Kidney epithelial cell (primary cell): ENCODE measurements around the gene OSBPL5. TPM values are rescaled to one million over a fixed set of nuclear protein-coding genes. Genes with fewer than 3 reads are reported as not detected.
A peak's percentile ranks its signal among the peaks of the same experiment; 100 is the strongest.

Experiments
- DNase-seq: peaks from one replicate; pipeline ENCODE4 v3.0.0-alpha.2; 2010; ENCODE audit warnings: low read depth
- H3K27me3 ChIP-seq: 2 replicates; pipeline ENCODE4 v1.6.0; 2011; ENCODE audit warnings: low read length; ENCODE audit not compliant: control insufficient read depth, insufficient read depth
- H3K36me3 ChIP-seq: 2 replicates; pipeline ENCODE4 v1.5.1; 2011; ENCODE audit warnings: low read length; ENCODE audit not compliant: control insufficient read depth, insufficient read depth
- H3K4me3 ChIP-seq: 2 replicates; pipeline ENCODE4 v1.5.1; 2011; ENCODE audit warnings: low read depth, mild to moderate bottlenecking, control low read depth, low read length
- total RNA-seq: library from RNA; depleted of rRNA; stranded (reverse); fragments of >200 nt; gene quantifications from 2 replicates; pipeline ENCODE4 v1.2.3, GENCODE V29; 2015
- TF ChIP-seq, protein P1 (sequence below): IDR thresholded peaks from 2 replicates; pipeline ENCODE4 v1.5.1; 2011; ENCODE audit warnings: mild to moderate bottlenecking, moderate library complexity, low read length, control low read depth, inconsistent platforms; ENCODE audit not compliant: insufficient read depth, poor library complexity, severe bottlenecking

OSBPL5 gene
- total RNA-seq, 1 donor from 2014 or later: 10.2 TPM

DNA sequence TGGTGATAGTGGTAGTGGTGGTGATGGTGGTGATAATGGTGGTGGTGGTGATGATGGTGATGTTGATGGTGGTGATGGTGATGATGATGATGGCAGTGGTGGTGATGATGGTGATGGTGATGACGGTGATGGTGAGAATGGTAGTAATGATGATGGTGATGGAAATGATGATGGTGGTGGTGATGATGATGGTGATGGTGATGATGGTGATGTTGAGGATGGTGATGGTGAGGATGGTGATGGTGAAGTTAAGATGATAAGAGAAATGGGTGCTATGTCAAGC is 41.8 kb upstream of the OSBPL5 start:
- no peak for DNase-seq

DNA sequence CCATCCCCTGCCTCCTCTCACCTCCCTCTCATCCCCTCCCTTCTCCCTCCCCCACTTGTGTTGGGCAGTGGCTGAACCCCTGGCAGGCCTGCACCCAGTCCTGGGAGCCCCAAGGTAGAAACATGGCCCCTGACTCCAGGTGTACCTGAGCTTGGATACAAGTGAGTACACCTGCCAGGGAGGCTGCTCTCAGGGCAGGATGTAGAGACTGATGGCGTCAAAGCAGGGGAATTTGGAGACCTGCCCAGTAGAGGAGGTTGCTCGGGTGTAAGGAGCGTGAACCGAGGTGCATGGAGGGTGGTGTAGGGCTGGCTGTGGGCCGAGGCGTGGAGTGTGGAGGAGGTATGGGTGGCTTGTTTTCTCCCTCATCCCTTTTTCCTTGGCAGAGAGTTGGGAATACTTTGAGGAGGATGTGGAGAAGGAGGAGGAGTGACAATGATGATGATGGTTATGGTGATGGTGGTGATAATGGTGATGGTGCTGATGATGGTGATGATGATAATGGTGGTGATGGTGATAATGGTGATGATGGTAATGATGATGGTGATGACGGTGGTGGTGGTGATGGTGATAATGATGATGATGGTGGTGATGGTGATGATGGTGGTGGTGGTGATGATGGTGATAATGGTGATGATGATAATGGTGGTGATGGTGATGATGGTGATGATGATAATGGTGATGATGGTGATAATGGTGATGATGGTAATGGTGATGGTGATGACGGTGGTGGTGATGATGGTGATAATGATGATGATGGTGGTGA is 41.2 kb upstream of the OSBPL5 start:
- Histone ChIP-seq H3K36me3 (no peaks in the 10 kb centered on the region), H3K27me3 (peaks cover 47% of the 10 kb centered on the region), H3K4me3 (no peak overlapping the region)
- DNase-seq: no peak
- TF ChIP-seq, protein P1, sequence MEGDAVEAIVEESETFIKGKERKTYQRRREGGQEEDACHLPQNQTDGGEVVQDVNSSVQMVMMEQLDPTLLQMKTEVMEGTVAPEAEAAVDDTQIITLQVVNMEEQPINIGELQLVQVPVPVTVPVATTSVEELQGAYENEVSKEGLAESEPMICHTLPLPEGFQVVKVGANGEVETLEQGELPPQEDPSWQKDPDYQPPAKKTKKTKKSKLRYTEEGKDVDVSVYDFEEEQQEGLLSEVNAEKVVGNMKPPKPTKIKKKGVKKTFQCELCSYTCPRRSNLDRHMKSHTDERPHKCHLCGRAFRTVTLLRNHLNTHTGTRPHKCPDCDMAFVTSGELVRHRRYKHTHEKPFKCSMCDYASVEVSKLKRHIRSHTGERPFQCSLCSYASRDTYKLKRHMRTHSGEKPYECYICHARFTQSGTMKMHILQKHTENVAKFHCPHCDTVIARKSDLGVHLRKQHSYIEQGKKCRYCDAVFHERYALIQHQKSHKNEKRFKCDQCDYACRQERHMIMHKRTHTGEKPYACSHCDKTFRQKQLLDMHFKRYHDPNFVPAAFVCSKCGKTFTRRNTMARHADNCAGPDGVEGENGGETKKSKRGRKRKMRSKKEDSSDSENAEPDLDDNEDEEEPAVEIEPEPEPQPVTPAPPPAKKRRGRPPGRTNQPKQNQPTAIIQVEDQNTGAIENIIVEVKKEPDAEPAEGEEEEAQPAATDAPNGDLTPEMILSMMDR: no peak

More for the DNA sequence above, 41.8 kb upstream of the OSBPL5 start:
- TF ChIP-seq, protein P1: no peak
- Histone ChIP-seq H3K27me3 (peaks cover 42% of the 10 kb centered on the region), H3K4me3 (no peak overlapping the region), H3K36me3 (no peaks in the 10 kb centered on the region)

DNA sequence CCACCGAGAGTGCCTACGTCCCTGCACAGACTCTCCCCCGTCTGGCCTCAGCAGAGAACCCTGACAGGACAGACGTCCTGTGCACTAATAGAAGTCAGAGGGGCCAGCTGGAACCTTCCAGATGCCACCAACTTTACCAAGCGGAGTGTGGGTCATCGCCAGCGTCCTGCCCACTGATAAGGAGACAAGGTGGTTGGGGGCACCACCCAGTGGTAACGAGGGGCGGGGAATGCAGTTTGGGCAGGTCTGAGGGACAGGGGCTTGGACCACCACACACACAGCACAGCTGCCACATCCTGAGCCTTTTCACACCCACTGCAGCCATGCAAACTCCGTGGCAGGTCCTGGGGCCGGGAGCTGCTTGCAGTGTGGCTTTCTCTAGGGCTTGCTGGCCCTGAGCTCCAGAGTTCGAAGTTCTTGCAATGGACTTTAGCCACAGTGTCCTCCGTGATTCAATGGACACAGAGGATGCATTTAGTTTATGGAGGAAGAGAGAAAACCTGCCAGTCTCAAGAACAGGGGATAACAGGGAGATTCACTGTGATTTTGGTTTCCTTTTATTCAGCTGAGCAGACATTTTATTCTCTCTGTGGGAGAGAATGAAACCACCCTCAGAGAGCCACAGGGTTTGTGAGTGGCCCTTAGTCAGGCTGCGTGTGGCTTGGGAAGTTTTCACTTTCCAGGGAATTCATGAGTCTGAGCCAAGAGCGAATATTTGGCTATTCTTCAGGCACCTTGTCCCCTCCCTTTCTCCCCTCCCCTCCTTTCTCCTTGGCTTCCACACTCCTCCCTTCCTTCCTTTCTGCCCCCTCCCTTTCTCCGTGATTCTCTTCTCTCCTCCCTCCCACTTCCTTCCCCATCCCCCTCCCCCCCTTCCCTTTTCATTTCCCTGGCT is 40.4 kb upstream of the OSBPL5 start:
- TF ChIP-seq, protein P1: no peak
- peaks cover 52% of the 10 kb centered on the region for H3K27me3 ChIP-seq
- no peaks in the 10 kb centered on the region for H3K36me3 ChIP-seq
- no peak for DNase-seq
- H3K4me3 ChIP-seq: no peak overlapping the region

DNA sequence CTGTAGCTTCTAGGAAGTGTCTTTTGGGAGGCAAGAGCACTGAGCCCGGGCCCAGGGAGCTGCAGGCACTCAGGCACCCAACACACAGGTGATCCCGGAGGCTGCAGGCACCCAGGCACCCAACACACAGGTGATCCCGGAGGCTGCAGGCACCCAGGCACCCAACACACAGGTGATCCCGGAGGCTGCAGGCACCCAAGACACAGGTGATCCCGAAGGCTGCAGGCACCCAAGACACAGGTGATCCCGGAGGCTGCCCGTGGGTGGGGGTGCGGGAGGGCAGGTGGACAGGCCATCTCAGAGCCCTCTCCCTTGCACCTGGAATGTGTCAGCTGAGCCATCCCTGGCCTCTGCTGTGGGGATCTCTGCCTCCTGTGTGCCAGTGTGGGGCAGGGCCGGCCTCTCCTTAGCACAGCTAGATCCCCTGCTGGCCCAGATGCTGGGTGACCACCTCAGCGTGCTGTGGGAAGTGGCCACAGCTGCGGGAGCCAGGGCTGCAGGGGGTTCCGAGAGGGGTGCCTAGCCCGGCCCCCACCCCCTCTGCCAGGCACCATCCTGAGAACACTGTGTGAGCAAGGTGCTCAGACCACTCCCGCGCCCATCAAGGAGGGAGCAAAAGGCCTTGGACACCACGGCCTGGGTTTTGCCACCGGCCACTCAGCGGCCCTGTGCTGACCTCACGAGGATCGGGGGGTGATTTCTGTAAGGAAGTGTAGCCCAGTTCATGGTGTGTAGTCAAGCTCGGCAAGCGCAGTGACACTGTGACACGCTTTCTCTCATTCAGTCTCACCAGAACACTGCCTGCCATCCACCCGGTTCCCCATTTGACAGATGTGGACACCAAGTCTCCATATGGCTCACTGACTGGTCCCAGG is 39.3 kb upstream of the OSBPL5 start:
- Histone ChIP-seq H3K36me3 (no peaks in the 10 kb centered on the region), H3K27me3 (peaks cover 58% of the 10 kb centered on the region)
- TF ChIP-seq, protein P1: no peak

DNA sequence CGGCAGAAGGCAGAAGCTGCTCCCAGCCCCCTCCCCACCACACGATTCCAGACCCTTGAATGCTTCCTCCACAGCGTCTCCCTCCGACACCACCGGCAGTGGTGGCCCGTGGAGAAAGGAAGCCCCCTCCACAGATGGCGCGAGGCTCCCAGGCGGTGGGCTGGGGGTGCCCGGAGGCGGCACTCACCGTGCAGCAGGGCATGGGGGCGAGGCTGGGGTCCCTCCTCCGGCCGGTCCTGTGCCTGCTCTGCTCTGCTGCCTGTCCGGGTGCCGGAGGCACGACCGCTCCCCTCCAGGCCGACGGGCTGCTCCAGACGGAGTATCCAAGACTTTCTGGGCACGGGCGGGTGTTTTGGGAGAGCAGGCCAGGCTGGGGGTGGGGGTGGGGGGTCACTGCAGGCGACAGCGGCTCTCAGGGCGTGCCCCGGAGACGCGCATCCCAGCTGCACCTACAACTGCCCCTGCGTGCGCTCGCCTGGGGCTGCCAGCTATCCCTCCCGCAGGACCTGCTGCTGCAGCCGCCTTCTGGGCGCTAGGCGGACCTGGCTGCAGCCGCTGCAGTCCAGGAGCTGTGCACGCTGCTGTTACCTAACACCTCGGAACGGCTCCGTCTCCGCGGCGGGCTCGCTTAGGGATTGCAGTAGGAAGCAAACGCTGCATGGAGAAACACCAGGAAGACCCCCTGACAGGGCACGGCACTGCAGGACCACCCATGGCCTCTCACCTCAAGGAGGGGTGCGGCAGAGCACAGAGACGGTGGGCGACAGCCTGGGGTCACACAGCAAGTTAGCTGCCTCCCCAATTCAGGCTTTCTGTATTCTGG is 38.3 kb upstream of the OSBPL5 start:
- DNase-seq: no peak
- TF ChIP-seq, protein P1: peak; percentile 4
- no peaks in the 10 kb centered on the region for H3K36me3 ChIP-seq
- no peak overlapping the region for H3K4me3 ChIP-seq
- H3K27me3 ChIP-seq: peaks cover 57% of the 10 kb centered on the region

More for the DNA sequence above, 39.3 kb upstream of the OSBPL5 start:
- no peak for DNase-seq
- H3K4me3 ChIP-seq: no peak overlapping the region
